ENCODE results near the gene ITGB1BP2.
A peak's percentile ranks its signal among the peaks of the same experiment; 100 is the strongest.
"Not testable (repeated sequence)": the region's sequence is repeated elsewhere in the genome, so short reads cannot be mapped to it uniquely, and the experiment has no call there.

The ITGB1BP2 gene

DNA sequence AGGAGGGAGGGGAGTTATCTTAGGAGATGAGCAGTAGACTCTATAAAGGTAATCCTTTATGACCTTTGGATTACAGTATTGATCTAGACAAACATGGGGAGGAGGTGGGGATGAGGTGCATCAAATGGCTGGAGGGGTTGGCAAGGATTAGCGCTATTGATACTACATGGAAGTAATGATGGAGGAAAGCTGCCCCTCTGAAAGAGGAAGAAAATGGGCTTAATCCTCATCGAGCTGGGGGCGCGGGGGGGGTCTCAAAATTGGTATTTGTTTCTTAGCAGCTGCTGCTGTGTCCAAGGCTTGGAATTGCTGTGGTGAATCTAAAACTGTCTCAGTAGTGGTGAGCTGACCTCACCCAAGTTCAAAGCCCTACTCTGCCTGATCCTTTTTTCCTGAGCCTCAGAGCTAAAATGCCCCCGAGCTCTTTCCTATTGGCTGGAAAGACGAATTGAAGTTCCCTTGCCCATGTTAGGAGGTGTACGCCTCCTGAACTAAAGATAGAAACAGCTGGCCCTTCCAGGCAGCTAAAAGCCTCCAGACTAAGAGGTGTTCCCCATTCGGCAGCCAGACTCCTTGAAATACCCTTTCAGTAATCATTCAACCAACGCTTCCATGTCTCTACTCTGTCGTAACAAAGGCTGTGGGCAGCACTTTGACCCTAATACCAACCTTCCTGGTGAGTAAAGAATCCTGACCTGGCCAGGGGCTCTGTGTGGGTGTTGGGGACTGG is at the start of gene ITGB1BP2:
TSS of gene ITGB1BP2 (plus strand) at position 556 of the 730 bp plus-strand sequence. CDS start at position 613, 57 bp downstream.
- no peak for DNase-seq

DNA sequence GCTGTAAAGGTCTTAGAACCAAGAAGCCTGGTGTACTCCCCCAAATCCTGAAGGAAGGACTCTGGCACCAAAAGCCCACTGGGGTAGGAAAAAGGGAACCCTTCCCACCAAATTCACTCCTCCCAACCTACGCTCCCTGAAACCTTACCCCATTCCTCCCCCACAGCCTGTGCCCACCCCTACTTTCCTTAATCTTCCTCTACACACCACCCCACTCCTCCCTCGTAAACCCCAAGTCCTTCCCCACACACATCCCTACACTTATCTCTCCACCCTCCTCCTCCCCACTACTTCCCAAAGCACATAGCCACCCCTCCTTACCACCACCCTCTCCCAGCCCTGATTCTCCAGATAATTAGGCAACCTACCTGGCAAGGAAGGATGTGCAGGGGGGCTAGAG is 49.3 kb upstream of the ITGB1BP2 start:
- DNase-seq = no peak

DNA sequence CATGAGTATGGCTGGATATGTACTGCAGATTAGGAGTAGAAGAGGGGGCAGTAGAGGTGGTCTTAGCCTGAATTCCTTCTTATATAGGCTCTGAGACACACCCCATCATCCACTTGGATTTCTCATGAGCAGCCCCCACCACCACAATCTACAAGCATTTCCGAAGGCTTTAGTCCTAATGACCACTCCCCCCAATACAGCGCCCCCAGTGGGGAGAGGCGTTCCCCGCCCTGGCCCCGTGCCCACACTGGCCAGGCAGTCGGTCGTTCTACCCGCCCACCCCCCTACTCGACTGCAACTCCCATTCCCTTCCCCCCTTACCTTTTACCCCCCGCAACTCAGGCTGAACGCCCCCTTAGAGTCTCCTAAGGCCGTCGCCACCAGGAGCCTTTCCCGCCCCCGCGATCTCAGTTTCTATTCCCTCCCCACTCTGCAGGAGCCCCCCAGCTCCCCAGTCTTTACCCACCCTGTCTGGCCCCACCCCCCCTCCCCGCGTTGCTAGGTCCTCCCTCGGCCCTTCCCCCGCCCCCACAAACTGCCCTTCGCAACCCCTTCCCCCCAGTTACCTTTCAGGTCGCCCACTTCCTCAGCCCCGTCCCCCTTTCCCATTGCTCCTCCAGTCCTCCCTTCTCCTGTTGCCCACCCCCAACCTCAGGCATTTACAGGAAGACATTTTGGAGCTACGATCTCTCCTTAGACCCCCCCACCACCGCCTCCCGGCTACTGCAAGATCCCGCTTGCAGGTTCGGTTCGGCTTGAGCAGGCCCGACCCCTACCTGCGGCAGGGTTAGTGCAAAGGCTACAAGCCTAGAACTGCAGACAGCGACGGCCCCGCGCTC is 48.1 kb upstream of the ITGB1BP2 start:
- peak; percentile 0 for DNase-seq

DNA sequence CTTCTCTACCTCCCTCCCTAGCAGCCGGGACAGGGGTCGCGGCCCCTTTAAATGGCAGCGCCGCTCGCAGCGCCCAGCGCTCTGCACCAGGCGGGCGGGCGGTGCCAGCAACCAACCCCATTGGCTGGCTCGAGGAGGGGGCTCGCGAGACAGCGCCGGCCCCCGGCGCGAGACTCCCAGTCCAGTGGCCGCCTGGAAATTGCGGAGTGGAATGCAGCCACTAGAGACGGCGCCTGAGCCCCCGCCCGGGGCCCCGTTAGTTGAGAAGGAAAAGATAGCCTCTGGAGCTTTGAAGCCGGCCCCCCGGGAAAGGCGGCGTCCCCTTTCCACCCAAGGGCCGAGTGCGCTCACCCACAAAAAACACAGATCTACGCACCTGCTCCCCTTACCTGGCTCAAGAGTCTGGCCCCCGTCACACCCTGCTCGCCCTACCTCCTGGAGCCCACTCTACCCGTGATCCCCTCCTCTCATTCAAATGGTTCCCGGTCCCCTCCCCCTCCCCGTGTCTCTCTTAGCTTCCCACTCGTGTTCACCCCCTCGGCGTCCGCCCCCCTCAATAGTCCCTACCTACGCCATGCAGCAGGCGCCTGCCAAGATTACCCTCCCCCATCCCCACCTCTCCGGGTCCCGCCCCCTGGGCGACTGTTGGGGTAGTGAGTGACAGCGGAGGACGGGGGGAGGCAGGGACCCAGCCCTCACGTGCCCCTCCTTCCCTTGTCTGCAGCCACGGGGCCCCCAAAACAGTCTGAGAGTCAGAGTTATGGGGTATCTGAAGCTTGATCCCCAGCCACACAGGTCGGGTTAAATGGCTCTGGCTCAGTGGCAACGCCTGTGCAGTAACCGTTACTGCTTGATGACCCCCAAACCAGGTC is 47.2 kb upstream of the ITGB1BP2 start, which contains the start of gene ZMYM3:
TSS of gene ZMYM3 (minus strand) at position 49 of the 872 bp plus-strand sequence. CDS start 885 bp downstream, outside the sequence.
- DNase-seq = peak; percentile 35

DNA sequence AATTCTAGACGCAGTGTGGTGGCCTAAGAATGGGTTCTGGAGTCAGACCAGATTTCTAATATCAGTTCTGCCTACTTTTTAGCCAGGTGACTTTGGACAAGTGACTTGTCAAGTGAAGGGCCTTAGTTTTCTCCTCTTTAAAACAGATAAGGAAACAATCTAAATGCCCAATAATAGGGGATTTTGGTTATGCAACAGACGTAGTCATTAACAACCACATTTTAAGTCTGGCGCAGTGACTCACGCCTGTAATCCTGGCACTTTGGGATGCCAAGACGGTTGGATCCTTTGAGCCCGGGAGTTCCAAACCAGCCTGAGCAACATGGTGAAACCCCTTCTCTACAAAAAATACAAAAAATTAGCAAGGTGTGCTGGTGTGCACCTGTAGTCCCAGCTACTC is 45.5 kb upstream of the ITGB1BP2 start:
- no peak for DNase-seq

DNA sequence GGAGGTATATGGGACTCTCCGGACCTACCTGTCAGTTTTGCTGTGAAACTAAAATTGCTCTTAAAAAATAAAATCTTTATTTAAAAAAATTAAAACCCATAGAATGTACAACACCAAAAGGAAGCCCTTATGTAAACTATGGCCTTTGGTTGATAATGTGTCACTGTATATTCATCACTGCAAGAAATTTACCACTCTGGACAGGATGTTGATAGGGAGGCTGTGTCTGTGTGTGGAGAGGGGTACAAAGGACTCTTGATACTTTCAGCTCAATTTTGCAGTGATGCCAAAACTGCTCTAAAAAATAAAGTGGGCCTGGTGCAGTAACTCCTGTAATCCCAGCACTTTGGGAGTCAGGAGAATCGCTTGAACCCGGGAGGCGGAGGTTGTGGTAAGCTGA is 44.7 kb upstream of the ITGB1BP2 start:
- DNase-seq = no peak

DNA sequence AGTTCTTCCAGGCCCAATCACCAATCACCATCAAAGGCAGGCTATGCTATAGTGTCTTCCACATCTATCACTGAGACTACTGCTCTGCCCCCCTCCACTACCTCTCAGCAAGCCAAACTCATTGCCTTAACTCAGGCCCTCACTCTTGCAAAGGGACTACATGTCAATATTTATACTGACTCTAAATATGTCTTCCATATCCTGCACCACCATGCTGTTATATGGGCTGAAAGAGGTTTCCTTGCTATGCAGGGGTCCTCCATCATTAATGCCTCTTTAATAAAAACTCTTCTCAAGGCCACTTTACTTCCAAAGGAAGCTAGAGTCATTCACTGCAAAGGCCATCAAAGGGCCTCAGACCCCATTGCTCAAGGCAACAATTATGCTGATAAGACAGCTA is 32.9 kb upstream of the ITGB1BP2 start:
- DNase-seq = not testable (repeated sequence)

DNA sequence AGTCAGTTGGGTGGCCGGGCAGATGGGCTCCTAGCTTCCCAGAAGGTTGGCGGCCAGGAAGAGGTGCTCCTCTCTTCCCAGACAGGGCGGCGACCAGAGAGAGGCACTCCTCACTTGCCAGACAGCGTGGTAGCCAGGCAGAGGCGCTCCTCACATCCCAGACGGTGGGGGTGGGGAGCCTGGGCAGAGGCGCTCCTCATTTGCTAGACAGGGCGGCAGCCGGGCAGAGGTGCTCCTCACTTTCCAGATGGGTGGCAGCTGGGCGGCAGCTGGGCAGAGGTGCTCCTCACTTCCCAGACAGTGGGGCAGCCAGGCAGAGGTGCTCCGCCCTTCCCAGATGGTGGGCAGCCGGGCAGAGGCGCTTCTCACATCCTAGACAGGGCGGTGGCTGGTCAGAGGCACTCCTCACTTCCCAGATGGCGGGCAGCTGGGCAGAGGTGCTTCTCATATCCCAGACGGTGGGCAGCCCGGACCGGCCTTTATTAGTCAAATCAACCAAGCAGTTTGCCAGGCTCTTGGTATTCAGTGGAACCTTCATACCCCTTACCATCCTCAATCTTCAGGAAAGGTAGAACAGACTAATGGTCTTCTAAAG is 31.7 kb upstream of the ITGB1BP2 start:
- no peak for DNase-seq

DNA sequence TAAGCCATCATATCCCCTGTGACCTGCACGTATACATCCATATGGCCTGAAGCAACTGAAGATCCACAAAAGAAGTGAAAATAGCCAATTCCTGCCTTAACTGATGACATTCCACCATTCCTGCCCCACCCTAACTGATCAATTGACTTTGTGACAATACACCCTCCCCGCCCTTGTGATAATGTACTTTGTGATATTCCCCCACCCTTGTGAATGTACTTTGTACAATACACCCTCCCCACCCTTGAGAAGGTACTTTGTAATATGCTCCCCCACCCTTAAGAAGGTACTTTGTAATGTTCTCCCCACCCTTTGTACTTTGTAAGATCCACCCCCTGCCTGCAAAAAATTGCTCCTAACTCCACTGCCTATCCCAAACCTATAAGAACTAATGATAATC is 29.2 kb upstream of the ITGB1BP2 start:
- not testable (repeated sequence) for DNase-seq

DNA sequence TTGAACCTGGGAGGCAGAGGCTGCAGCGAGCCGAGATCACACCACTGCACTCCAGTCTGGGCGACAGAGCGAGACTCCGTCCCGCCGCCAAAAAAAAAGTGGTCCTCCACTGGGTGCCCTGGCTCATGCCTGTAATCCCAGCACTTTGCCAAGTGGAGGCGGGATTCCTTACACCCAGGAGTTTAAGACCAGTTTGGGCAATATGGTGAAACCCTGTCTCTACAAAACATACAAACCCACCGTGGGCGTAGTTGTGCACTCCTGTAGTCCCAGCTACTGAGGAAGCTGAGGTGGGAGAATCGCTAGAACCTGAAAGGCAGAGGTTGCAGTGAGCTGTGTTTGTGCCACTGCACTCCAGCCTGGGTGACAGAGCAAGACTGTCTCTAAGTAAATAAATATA is 20.2 kb upstream of the ITGB1BP2 start:
- DNase-seq = not testable (repeated sequence)

DNA sequence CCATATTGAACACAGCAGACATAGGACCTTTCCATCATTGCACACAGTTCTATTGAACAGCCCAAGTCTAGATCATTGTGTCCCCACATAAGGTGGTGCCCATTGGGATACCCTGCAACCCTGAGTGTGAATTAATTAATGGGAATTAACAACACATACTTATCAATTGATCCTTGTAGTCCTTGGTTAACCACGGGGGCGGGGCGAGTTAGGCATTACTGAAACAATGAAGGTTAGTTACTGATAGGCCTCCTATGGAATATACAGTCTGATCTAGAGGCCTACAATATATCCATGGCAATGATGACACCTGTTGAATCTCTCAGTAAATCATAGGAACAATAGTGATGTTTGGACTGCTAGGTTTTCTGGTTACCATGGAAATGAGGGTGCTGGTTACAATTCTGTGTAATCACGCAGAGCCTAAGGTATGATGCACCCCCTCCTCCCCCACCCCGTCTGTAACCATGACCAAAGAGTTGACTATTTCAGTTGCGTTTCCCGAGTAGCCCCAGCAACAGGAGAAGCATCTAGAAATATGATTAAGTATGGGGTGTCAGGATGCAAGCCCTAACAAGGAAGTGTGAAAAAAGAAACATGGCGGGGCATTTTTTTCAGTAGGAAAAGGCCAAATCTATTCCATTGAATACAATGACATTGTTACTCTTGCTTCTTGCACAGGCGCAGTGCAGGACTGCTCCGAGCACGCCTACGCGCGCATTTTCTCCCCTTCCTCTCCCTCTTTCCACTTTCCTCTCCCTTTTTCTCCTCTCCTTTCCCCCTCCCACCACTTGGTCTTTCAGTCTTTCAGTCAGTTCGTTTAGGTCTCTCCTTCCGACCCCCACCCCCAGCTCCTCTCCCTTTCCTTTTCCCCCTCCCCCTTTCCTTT is 18.8 kb upstream of the ITGB1BP2 start:
- DNase-seq = peak; percentile 49

- peak; percentile 95 for DNase-seq
These were observed 18.0 kb upstream of the ITGB1BP2 start, which contains the start of gene NONO for GRCh38 chrX:71283403-71284143. Gene NONO (plus strand): TSS chrX:71283635. CDS start chrX:71290638, 7,003 bp downstream.

- DNase-seq = no peak
These were observed 15.6 kb upstream of the ITGB1BP2 start for GRCh38 chrX:71285929-71286328.

DNA sequence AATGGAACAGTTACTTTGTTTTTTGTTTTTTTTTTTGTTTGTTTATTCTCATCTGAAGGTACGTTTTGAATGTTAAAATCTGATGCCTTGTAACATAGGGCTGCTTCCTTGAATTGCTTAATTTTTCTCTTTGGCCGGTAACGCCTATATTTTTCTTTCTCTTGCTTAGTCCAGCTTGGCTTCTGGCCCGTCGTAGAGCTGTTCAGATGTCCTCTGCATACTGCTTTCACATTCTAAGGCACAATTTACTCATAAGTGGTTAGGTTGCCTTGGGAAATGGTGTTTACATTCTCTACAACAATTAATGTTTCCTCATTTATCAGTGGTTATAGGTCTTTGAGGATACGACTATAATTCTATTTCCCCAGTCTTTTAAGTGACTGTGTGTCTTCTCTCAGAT is 10.2 kb upstream of the ITGB1BP2 start:
- DNase-seq = no peak

GRCh38 chrX:71292669-71293365 is 8.7 kb upstream of the ITGB1BP2 start:
- no peak for DNase-seq

DNA sequence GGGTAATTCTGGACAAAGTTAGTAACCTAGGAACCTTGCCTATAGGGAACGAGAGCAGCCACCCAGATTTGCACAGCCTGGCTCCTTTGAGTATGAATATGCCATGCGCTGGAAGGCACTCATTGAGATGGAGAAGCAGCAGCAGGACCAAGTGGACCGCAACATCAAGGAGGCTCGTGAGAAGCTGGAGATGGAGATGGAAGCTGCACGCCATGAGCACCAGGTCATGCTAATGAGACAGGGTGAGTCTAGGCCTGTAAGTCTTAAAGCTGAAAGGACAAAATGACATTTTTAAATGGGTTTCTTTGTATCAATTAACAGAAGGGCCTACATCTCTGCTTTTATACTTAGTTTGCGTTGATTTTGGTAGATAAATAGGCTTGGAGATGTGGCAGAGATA is 4.7 kb upstream of the ITGB1BP2 start:
- no peak for DNase-seq

GRCh38 chrX:71298119-71298518 is 3.4 kb upstream of the ITGB1BP2 start:
- no peak for DNase-seq

DNA sequence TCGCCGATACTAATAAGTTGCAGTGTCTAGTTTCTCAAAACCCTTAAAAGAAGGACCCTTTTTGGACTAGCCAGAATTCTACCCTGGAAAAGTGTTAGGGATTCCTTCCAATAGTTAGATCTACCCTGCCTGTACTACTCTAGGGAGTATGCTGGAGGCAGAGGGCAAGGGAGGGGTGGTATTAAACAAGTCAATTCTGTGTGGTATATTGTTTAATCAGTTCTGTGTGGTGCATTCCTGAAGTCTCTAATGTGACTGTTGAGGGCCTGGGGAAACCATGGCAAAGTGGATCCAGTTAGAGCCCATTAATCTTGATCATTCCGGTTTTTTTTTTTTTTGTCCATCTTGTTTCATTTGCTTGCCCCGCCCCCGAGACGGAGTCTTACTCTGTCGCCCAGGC is 1.5 kb upstream of the ITGB1BP2 start:
- DNase-seq = not testable (repeated sequence)

GRCh38 chrX:71300495-71300894 is 1.1 kb upstream of the ITGB1BP2 start:
- not testable (repeated sequence) for DNase-seq

All from NCI-H748 treated with DMSO at 0.1 percent for 48 hours (cell line).